Tibial artery (tissue), 4 donors: ENCODE data around the gene CDKN2C.
"Not testable (repeated sequence)": the region's sequence is repeated elsewhere in the genome, so short reads cannot be mapped to it uniquely, and the experiment has no call there.

Experiments used
- DNase-seq, 2 donors: peaks; one replicate each; pipeline ENCODE4 v3.0.0-alpha.2; 2019
- H3K27ac ChIP-seq, 2 donors: fragments of 200-600 bp; sonication (generic) in 1 of 2; 1 replicate in 1 of 2; 2 replicates in 1 of 2; pipeline ENCODE4 v1.5.1; 2018 to 2019; ENCODE audit warnings: mild to moderate bottlenecking in 1 of 2
- H3K27me3 ChIP-seq, 2 donors: fragments of 200-600 bp; sonication (generic) in 1 of 2; one replicate each; pipeline versions ENCODE4 v1.5.1 to v1.6.0; 2016 to 2019
- H3K36me3 ChIP-seq, 3 donors: fragments of 200-600 bp; sonication (generic) in 2 of 3; one replicate each; pipeline ENCODE4 v1.5.1; 2016 to 2019; ENCODE audit warnings: mild to moderate bottlenecking in 2 of 3
- H3K4me1 ChIP-seq, 4 donors: fragments of 200-600 bp; sonication (generic) in 2 of 4; 1 replicate in 3 of 4; 2 replicates in 1 of 4; pipeline ENCODE4 v1.5.1; 2016 to 2019
- H3K4me3 ChIP-seq, 2 donors: fragments of 200-600 bp; sonication (generic) in 1 of 2; 1 replicate in 1 of 2; 2 replicates in 1 of 2; pipeline ENCODE4 v1.5.1; 2018 to 2019; ENCODE audit warnings: mild to moderate bottlenecking in 2 of 2
- H3K9me3 ChIP-seq, 3 donors: fragments of 200-600 bp; sonication (generic) in 1 of 3; one replicate each; pipeline ENCODE4 v1.5.1; 2016 to 2019
- intact Hi-C: fragments of 100-400 bp; cut with DNase I; formaldehyde crosslinking; loops from one replicate; pipeline ENCODE4 v1.15.0; 2023; ENCODE audit warnings: low total_unique reads
- TF ChIP-seq, protein P1 (sequence below), 2 experiments: fragments of 200-600 bp in 1 of 2; fragments of 450-650 bp in 1 of 2; IDR thresholded peaks; one replicate each; pipeline ENCODE4 v1.5.1; 2017 to 2019; ENCODE audit warnings: antibody characterized with exemption in 2 of 2, mild to moderate bottlenecking in 1 of 2, moderate library complexity in 1 of 2

Gene CDKN2C

DNA sequence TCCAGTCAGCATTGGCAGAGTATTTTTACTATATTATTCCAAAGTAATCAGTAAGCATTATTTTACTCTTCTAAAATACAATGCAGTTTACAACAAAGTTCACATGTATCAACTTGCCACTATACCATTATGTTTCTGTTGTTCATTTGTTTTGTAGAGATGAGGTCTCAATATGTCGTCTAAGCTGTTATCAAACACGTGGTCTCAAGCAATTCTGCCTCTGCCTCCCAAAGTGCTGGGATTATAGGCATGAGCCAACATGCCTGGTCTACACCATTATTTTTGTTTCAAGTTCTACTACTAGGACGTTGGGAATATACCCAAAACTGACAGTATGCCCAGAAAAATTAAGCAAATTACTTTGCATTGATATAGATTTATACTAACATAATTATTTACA lies 29.8 kb upstream of the CDKN2C start:
- H3K27ac ChIP-seq: no peak overlapping the region
- H3K36me3 ChIP-seq: no peaks in the 10 kb centered on the region
- H3K4me1 ChIP-seq: peaks cover 0 to 7% (median 0%) of the 10 kb centered on the region in 4 donors
- no peaks in the 10 kb centered on the region for H3K27me3 ChIP-seq
- TF ChIP-seq, protein P1, sequence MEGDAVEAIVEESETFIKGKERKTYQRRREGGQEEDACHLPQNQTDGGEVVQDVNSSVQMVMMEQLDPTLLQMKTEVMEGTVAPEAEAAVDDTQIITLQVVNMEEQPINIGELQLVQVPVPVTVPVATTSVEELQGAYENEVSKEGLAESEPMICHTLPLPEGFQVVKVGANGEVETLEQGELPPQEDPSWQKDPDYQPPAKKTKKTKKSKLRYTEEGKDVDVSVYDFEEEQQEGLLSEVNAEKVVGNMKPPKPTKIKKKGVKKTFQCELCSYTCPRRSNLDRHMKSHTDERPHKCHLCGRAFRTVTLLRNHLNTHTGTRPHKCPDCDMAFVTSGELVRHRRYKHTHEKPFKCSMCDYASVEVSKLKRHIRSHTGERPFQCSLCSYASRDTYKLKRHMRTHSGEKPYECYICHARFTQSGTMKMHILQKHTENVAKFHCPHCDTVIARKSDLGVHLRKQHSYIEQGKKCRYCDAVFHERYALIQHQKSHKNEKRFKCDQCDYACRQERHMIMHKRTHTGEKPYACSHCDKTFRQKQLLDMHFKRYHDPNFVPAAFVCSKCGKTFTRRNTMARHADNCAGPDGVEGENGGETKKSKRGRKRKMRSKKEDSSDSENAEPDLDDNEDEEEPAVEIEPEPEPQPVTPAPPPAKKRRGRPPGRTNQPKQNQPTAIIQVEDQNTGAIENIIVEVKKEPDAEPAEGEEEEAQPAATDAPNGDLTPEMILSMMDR (IDR thresholded peaks at IDR 0.05): no peak
- DNase-seq: no peak
- H3K9me3 ChIP-seq: no peaks in the 10 kb centered on the region
- H3K4me3 ChIP-seq: no peak overlapping the region
- intact Hi-C loops: no loop called here

- no peaks in the 10 kb centered on the region for H3K27me3 ChIP-seq
- peaks cover 0 to 4% (median 0%) of the 10 kb centered on the region in 4 donors for H3K4me1 ChIP-seq
- no peak overlapping the region for H3K4me3 ChIP-seq
- H3K27ac ChIP-seq: no peak overlapping the region
- no peak for DNase-seq
- no peaks in the 10 kb centered on the region for H3K9me3 ChIP-seq
- TF ChIP-seq, protein P1 (IDR thresholded peaks at IDR 0.05): no peak
- intact Hi-C loops: no loop called here
- no peaks in the 10 kb centered on the region for H3K36me3 ChIP-seq
These were observed 27.7 kb upstream of the CDKN2C start for GRCh38 chr1:50942334-50942733.

GRCh38 chr1:50949286-50949982 lies 20.6 kb upstream of the CDKN2C start:
- no peak for DNase-seq
- TF ChIP-seq, protein P1 (IDR thresholded peaks at IDR 0.05): no peak
- H3K27ac ChIP-seq: no peak overlapping the region
- H3K36me3 ChIP-seq: no peaks in the 10 kb centered on the region
- H3K9me3 ChIP-seq: no peaks in the 10 kb centered on the region
- intact Hi-C loops: no loop called here
- no peak overlapping the region for H3K4me3 ChIP-seq
- H3K4me1 ChIP-seq: peaks cover 0 to 15% (median 6%) of the 10 kb centered on the region in 4 donors
- H3K27me3 ChIP-seq: no peaks in the 10 kb centered on the region

- intact Hi-C loops: no loop called here
- Histone ChIP-seq H3K9me3 (no peaks in the 10 kb centered on the region), H3K27ac (no peak overlapping the region), H3K27me3 (no peaks in the 10 kb centered on the region), H3K4me1 (peaks cover 0 to 15% (median 6%) of the 10 kb centered on the region in 4 donors), H3K4me3 (no peak overlapping the region), H3K36me3 (no peaks in the 10 kb centered on the region)
- DNase-seq: no peak
- TF ChIP-seq, protein P1 (IDR thresholded peaks at IDR 0.05): no peak
These were observed 19.6 kb upstream of the CDKN2C start for GRCh38 chr1:50950396-50950795.

GRCh38 chr1:50952566-50952965 lies 17.5 kb upstream of the CDKN2C start:
- H3K27ac ChIP-seq, H3K27me3 ChIP-seq, H3K36me3 ChIP-seq, H3K9me3 ChIP-seq, intact Hi-C loops, DNase-seq, H3K4me3 ChIP-seq: not testable (repeated sequence)
- H3K4me1 ChIP-seq: peaks cover 0 to 15% (median 6%) of the 10 kb centered on the region in 4 donors

GRCh38 chr1:50955116-50955515 lies 14.9 kb upstream of the CDKN2C start:
- no peak for DNase-seq
- Histone ChIP-seq H3K27me3 (no peaks in the 10 kb centered on the region), H3K4me3 (no peak overlapping the region), H3K36me3 (no peaks in the 10 kb centered on the region), H3K4me1 (peaks cover 0 to 21% (median 10%) of the 10 kb centered on the region in 4 donors), H3K27ac (no peak overlapping the region), H3K9me3 (no peaks in the 10 kb centered on the region)
- TF ChIP-seq, protein P1 (IDR thresholded peaks at IDR 0.05): no peak
- intact Hi-C loops: no loop called here
